PFSK-1 (cell line): ENCODE measurements around the gene ULBP3.

Experiments
- FOXP2 ChIP-seq: optimal IDR thresholded peaks from 2 replicates; pipeline ENCODE3; 2011; ENCODE audit warnings: borderline replicate concordance, control low read depth, inconsistent platforms; ENCODE audit not compliant: insufficient read depth; ENCODE audit errors: extremely low read length, extremely low read depth
- POLR2AphosphoS5 ChIP-seq: IDR thresholded peaks from 2 replicates; pipeline ENCODE4 v1.6.1; 2012; ENCODE audit warnings: low read depth, mild to moderate bottlenecking, control low read depth, low read length, moderate library complexity
- SIN3A ChIP-seq: IDR thresholded peaks from 2 replicates; pipeline ENCODE4 v1.6.1; 2012; ENCODE audit warnings: mild to moderate bottlenecking, low read length, moderate library complexity, borderline replicate concordance; ENCODE audit not compliant: insufficient read depth
- TAF1 ChIP-seq: IDR thresholded peaks from 2 replicates; pipeline ENCODE4 v1.6.1; 2012; ENCODE audit warnings: low read length, control low read depth, borderline replicate concordance; ENCODE audit not compliant: insufficient read depth
- TF ChIP-seq, protein P1 (sequence below), 2 experiments: IDR thresholded peaks; 2 replicates each; pipeline versions ENCODE4 v1.6.1 to v1.8.0; 2011 to 2012; ENCODE audit warnings: low read depth in 2 of 2, low read length in 2 of 2, control low read depth in 1 of 2, inconsistent platforms in 1 of 2, mild to moderate bottlenecking in 1 of 2, moderate library complexity in 1 of 2; ENCODE audit not compliant: insufficient read depth in 1 of 2

Gene ULBP3

DNA sequence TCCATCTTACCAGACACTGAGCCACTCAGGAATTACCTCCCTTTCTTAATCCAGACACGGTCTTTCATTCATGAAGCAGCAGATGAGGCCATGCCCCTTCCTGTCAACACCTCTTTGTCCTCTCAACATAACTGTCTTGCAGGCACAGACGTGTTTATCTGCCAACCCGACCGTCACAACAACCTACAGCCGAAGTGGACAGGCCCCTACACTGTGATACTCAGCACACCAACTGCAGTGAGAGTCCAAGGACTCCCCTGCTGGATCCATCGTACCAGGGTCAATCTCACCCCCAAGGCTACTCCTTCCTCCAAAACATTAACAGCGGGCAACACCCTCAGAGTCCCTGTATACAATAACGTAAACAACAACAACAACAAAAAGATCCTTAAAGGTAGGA, 30.6 kb upstream of the ULBP3 start:
- TF ChIP-seq TAF1 (no peak), SIN3A (no peak), POLR2AphosphoS5 (no peak), FOXP2 (no peak)
- TF ChIP-seq, protein P1, sequence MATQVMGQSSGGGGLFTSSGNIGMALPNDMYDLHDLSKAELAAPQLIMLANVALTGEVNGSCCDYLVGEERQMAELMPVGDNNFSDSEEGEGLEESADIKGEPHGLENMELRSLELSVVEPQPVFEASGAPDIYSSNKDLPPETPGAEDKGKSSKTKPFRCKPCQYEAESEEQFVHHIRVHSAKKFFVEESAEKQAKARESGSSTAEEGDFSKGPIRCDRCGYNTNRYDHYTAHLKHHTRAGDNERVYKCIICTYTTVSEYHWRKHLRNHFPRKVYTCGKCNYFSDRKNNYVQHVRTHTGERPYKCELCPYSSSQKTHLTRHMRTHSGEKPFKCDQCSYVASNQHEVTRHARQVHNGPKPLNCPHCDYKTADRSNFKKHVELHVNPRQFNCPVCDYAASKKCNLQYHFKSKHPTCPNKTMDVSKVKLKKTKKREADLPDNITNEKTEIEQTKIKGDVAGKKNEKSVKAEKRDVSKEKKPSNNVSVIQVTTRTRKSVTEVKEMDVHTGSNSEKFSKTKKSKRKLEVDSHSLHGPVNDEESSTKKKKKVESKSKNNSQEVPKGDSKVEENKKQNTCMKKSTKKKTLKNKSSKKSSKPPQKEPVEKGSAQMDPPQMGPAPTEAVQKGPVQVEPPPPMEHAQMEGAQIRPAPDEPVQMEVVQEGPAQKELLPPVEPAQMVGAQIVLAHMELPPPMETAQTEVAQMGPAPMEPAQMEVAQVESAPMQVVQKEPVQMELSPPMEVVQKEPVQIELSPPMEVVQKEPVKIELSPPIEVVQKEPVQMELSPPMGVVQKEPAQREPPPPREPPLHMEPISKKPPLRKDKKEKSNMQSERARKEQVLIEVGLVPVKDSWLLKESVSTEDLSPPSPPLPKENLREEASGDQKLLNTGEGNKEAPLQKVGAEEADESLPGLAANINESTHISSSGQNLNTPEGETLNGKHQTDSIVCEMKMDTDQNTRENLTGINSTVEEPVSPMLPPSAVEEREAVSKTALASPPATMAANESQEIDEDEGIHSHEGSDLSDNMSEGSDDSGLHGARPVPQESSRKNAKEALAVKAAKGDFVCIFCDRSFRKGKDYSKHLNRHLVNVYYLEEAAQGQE (IDR thresholded peaks at IDR 0.05; ENCODE audit: insufficient read depth in 1 of 2, low read depth in 2 of 2, low read length in 2 of 2) = no peak

DNA sequence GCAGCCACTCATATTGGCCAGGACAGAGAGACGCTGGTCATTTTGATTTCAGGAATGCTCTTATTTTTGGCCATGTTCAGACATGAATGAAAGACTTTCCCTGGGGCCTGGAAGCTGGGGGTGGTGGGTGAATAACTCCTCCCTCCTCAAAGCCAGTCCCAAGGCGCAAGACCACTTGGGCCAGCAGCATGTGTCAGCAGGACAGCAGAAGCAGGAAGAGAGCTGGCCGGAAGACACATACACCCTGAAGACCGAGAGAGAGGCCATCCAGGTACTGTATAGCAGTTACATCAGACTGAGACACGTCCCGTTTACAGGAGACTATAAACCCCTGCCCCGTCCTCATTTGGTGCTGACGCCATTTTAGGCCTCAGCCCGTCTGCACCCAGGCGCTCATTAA, 29.2 kb upstream of the ULBP3 start:
- TF ChIP-seq POLR2AphosphoS5 (no peak), SIN3A (no peak), TAF1 (no peak), FOXP2 (no peak)
- TF ChIP-seq, protein P1 (IDR thresholded peaks at IDR 0.05; ENCODE audit: insufficient read depth in 1 of 2, low read depth in 2 of 2, low read length in 2 of 2) = no peak

DNA sequence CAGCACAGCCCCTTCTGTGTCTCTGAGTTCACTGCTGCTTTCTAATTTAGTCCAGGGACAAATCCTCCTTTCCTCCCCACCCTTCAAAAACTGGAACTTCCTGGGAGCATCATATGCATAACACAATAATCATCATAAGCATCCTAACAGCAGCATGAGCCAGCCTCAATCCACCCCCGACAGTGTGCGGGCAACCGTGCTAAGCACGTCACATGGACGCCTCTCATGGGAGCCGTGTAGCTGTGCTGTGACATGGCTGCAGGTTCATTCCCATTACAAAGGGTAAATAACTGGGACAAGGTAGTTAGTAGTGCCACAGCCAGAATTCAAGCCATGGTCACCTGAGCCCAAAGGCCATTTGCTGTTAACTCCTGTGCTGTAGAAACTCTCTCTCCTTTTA, 24.5 kb upstream of the ULBP3 start:
- TF ChIP-seq TAF1 (no peak), FOXP2 (no peak), POLR2AphosphoS5 (no peak), SIN3A (no peak)
- TF ChIP-seq, protein P1 (IDR thresholded peaks at IDR 0.05; ENCODE audit: insufficient read depth in 1 of 2, low read depth in 2 of 2, low read length in 2 of 2) = no peak

DNA sequence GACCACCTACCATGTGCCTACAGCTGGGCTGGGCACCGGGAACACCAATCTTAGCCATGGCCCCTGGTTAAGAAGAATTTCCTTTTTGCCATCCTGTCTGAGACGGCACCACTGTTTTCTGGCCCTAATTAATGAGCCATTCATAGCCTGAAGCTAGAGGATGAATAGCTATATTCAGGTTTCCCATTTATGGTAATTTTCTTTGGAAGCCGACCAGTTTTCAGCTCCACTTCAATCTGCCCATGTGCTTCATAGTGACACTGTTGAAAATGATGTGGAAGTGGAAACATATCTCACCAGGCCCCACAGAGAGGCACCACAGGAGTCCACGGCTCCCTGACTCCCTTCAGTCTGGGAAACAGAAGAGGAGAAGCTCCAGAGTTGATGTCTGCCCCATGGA, 22.6 kb upstream of the ULBP3 start:
- TF ChIP-seq, protein P1 (IDR thresholded peaks at IDR 0.05; ENCODE audit: insufficient read depth in 1 of 2, low read depth in 2 of 2, low read length in 2 of 2) = no peak
- no peak for TF ChIP-seq POLR2AphosphoS5
- TF ChIP-seq SIN3A = no peak
- TF ChIP-seq TAF1 = no peak
- TF ChIP-seq FOXP2 = no peak

DNA sequence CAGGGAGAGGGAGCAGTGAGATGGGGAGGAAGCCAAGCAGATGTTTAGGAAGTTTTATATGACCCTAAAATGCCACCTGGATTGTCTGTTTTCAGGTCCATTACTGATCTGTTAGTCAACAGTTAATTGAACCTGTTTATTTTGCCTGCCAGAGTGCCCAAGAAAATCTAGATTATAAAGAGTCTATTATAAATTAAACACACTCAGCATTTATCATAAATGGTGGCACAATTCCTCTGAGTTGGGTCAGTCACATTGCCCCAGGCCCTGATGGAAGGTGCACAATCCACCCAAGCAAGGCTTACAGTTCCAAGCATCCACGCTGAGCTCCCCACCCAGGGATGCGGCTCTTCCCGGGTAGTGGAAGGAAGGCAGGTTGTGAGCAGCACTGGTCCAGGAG, 21.4 kb upstream of the ULBP3 start:
- TF ChIP-seq, protein P1 (IDR thresholded peaks at IDR 0.05; ENCODE audit: insufficient read depth in 1 of 2, low read depth in 2 of 2, low read length in 2 of 2) = no peak
- TF ChIP-seq TAF1 = no peak
- TF ChIP-seq SIN3A = no peak
- no peak for TF ChIP-seq FOXP2
- no peak for TF ChIP-seq POLR2AphosphoS5
